ENCODE results near the gene CNOT10. TPM values are rescaled to one million over a fixed set of nuclear protein-coding genes. Genes with fewer than 3 reads are reported as not detected.

CNOT10 gene, protein sequence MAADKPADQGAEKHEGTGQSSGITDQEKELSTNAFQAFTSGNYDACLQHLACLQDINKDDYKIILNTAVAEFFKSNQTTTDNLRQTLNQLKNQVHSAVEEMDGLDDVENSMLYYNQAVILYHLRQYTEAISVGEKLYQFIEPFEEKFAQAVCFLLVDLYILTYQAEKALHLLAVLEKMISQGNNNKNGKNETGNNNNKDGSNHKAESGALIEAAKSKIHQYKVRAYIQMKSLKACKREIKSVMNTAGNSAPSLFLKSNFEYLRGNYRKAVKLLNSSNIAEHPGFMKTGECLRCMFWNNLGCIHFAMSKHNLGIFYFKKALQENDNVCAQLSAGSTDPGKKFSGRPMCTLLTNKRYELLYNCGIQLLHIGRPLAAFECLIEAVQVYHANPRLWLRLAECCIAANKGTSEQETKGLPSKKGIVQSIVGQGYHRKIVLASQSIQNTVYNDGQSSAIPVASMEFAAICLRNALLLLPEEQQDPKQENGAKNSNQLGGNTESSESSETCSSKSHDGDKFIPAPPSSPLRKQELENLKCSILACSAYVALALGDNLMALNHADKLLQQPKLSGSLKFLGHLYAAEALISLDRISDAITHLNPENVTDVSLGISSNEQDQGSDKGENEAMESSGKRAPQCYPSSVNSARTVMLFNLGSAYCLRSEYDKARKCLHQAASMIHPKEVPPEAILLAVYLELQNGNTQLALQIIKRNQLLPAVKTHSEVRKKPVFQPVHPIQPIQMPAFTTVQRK
- total RNA-seq: 10 to 100 TPM; 37.9 to 69.4 (median 46.9) TPM
- polyA plus RNA-seq: 10 to 100 TPM; 31.4 to 46.5 TPM
- 44.3 reads per million, percentile 68 among the genes with 10 or more reads in this experiment for total RNA-seq

DNA sequence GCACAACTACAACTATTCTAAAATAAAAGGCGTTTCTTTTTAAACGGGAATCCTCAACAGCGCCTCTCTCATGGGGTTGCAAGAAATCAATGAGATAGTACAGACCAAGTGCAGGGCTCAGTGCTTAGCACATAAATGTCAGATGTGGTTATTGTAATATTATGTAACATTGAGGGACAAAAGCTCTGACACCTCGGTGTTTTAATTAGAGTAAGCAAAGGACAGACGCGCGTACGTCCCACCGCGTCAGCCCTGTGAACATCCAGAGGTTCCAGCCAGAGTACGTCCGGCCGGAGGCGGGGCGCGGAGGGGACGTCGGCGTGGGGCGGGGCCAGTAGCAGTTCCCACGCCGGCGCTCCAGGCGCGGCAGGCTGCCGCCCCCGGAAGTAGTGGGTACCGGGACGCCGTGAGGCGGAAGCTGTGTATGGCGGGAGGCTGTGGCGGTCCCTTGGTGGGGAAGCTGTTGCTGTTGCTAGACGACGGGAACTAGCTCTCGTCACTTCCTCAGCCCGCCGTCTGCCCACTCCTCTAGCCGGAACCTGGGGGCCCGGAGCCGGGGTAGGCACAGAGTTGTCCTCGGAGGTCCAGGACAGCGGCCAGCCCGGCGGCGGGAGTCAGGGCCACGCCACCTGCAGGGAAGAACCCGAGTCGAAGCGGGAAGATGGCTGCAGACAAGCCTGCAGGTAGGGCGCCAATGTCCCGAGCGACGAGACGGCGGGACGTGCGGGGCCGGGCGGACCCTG is at the start of gene CNOT10:
CNOT10 (plus strand) TSS at position 389 of the 743 bp plus-strand sequence; CDS start at position 662, 273 bp downstream.
- H3K36me3 Mint-ChIP-seq: peaks cover 4 to 13% (median 12%) of the 10 kb centered on the region in 5 donors
- peak within 1 kb of the TSS; percentile 86 for H3K27ac ChIP-seq (ENCODE audit: low read depth, low read length)
- intact Hi-C loops (cut with micrococcal nuclease): loop anchor here (1.0 to 10.0 kb wide), 17 partner anchors 96 to 1153 kb away; partner anchors contain the start of genes CMTM6 (in 2 of the 2), CMTM7 (in 2 of the 2), DYNC1LI1 (in 2 of the 2) and GPD1L (in 2 of the 2)
- H3K27me3 Mint-ChIP-seq: peaks cover 0 to 5% (median 0%) of the 10 kb centered on the region in 5 donors
- no peaks in the 10 kb centered on the region for H3K27me3 ChIP-seq (ENCODE audit: control insufficient read depth in 2 of 2, insufficient read depth in 2 of 2, low read length in 2 of 2)
- H3K4me1 ChIP-seq (ENCODE audit: control insufficient read depth in 2 of 2, insufficient read depth in 2 of 2, low read length in 2 of 2): peaks cover 17 to 21% of the 10 kb centered on the region in 2 donors
- POLR2A ChIA-PET: interaction anchor here (0.6 to 1.9 kb wide), 10 partner anchors 10 to 625 kb away, joined by 3 to 9 read pairs (median 3); partner anchors contain the start of gene CMTM6
- CTCF ChIA-PET: no interaction called here
- peak within 1 kb of the TSS; percentile 63 for H3K4me3 ChIP-seq (ENCODE audit: low read length)
- H3K36me3 ChIP-seq (ENCODE audit: control insufficient read depth in 2 of 3, insufficient read depth in 3 of 3, low read length in 3 of 3): peaks cover 0 to 4% (median 0%) of the 10 kb centered on the region in 3 experiments
- H3K4me3 Mint-ChIP-seq: peak within 1 kb of the TSS; percentile 82 to 94 (median 92)
- peak; percentile 93 to 96 (median 95) for DNase-seq
- no peaks in the 10 kb centered on the region for H3K9me3 ChIP-seq (ENCODE audit: control insufficient read depth in 2 of 3, low read length in 3 of 3)
- peak; percentile 97 for ATAC-seq
- no peaks in the 10 kb centered on the region for H3K9me3 Mint-ChIP-seq
- H3K27ac Mint-ChIP-seq: peak within 1 kb of the TSS; percentile 91 to 97 (median 96)
- H3K4me1 Mint-ChIP-seq: peaks cover 25 to 44% (median 40%) of the 10 kb centered on the region in 7 donors

DNA sequence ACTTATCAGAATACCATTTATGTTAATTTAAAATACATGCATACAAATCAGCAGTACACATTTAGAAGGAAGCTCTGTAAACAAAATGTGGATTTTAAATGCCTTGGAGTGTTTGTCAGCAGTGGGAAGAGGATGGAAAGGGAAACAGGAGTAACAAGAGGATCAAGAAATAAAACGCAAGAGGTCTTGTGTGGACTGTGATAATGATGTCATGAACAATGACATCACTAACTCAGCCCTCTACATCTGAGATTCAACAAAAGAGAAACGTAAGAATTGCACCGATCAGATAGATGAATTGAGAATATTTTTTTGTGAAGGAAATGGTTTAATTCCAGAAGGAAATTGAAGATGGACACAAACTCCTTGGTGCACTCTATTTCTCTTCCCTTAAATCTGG is 44.0 kb upstream of the CNOT10 start:
- no peak overlapping the region for H3K4me3 Mint-ChIP-seq
- POLR2A ChIA-PET: no interaction called here
- intact Hi-C loops (cut with micrococcal nuclease): no loop called here

DNA sequence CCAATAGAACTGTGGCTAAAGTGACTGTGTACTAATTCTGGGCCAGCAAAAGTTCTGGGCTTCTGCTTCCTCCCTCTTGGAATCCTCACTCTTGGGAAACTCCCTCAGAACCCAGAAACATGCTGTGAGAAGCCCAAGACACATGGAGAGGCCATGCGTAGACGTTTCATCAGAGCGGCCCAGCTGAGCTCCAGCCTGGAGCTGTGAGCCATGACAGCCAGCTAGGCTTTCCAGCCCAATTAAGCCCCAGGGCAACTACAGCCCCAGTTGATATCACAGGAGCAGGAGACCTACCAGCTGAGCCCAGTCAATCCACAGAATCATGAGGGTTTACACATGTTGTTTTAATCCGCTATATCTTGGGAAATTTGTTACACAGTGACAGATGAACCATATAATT is 43.6 kb upstream of the CNOT10 start:
- H3K4me3 ChIP-seq (ENCODE audit: low read length): no peak overlapping the region
- H3K9me3 Mint-ChIP-seq: no peaks in the 10 kb centered on the region
- H3K27ac Mint-ChIP-seq: no peak overlapping the region
- ChIA-PET POLR2A (no interaction called here), CTCF (no interaction called here)
- intact Hi-C loops (cut with micrococcal nuclease): no loop called here
- H3K4me1 Mint-ChIP-seq: no peaks in the 10 kb centered on the region
- DNase-seq: no peak
- H3K4me3 Mint-ChIP-seq: no peak overlapping the region
- no peak for ATAC-seq
- H3K27me3 ChIP-seq (ENCODE audit: control insufficient read depth in 2 of 2, insufficient read depth in 2 of 2, low read length in 2 of 2): no peaks in the 10 kb centered on the region
- H3K36me3 ChIP-seq (ENCODE audit: control insufficient read depth in 2 of 3, insufficient read depth in 3 of 3, low read length in 3 of 3): no peaks in the 10 kb centered on the region
- H3K4me1 ChIP-seq (ENCODE audit: control insufficient read depth in 2 of 2, insufficient read depth in 2 of 2, low read length in 2 of 2): no peaks in the 10 kb centered on the region
- H3K9me3 ChIP-seq (ENCODE audit: control insufficient read depth in 2 of 3, low read length in 3 of 3): no peaks in the 10 kb centered on the region
- no peak overlapping the region for H3K27ac ChIP-seq (ENCODE audit: low read depth, low read length)
- H3K27me3 Mint-ChIP-seq: peaks cover 0 to 27% (median 9%) of the 10 kb centered on the region in 5 donors
- H3K36me3 Mint-ChIP-seq: no peaks in the 10 kb centered on the region

More for the DNA sequence above, 44.0 kb upstream of the CNOT10 start:
- Histone ChIP-seq H3K9me3 (ENCODE audit: control insufficient read depth in 2 of 3, low read length in 3 of 3) (no peaks in the 10 kb centered on the region), H3K27me3 (ENCODE audit: control insufficient read depth in 2 of 2, insufficient read depth in 2 of 2, low read length in 2 of 2) (no peaks in the 10 kb centered on the region), H3K36me3 (ENCODE audit: control insufficient read depth in 2 of 3, insufficient read depth in 3 of 3, low read length in 3 of 3) (no peaks in the 10 kb centered on the region), H3K4me1 (ENCODE audit: control insufficient read depth in 2 of 2, insufficient read depth in 2 of 2, low read length in 2 of 2) (no peaks in the 10 kb centered on the region), H3K27ac (ENCODE audit: low read depth, low read length) (no peak overlapping the region), H3K4me3 (ENCODE audit: low read length) (no peak overlapping the region)
- H3K9me3 Mint-ChIP-seq: no peaks in the 10 kb centered on the region
- H3K4me1 Mint-ChIP-seq: no peaks in the 10 kb centered on the region
- DNase-seq: no peak
- H3K36me3 Mint-ChIP-seq: no peaks in the 10 kb centered on the region
- peaks cover 0 to 26% (median 10%) of the 10 kb centered on the region in 5 donors for H3K27me3 Mint-ChIP-seq
- no peak overlapping the region for H3K27ac Mint-ChIP-seq
- CTCF ChIA-PET: no interaction called here
- ATAC-seq: no peak

DNA sequence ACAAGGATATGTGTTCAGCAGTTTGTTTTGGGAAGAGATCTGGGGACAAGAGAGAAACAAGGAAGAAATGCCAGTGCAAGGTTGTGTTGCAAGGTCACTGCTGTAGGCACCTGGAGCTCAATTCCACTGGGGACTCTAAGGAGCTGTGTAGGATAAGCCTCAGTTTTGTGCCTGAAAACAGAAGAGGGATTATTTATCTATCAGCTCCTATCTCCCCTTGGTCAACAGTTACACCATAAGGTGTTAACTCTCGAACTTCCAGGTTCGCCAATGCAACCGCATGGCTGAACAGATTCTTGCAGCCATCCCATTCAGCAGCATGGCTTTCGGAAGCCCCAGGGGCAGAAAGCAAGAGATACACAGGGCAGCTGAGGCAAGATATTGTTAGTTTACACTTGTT is 41.6 kb upstream of the CNOT10 start:
- Histone ChIP-seq H3K9me3 (ENCODE audit: control insufficient read depth in 2 of 3, low read length in 3 of 3) (no peaks in the 10 kb centered on the region), H3K4me1 (ENCODE audit: control insufficient read depth in 2 of 2, insufficient read depth in 2 of 2, low read length in 2 of 2) (no peaks in the 10 kb centered on the region), H3K27me3 (ENCODE audit: control insufficient read depth in 2 of 2, insufficient read depth in 2 of 2, low read length in 2 of 2) (no peaks in the 10 kb centered on the region), H3K4me3 (ENCODE audit: low read length) (no peak overlapping the region), H3K27ac (ENCODE audit: low read depth, low read length) (no peak overlapping the region), H3K36me3 (ENCODE audit: control insufficient read depth in 2 of 3, insufficient read depth in 3 of 3, low read length in 3 of 3) (no peaks in the 10 kb centered on the region)
- no peak overlapping the region for H3K27ac Mint-ChIP-seq
- ChIA-PET POLR2A (no interaction called here), CTCF (interaction anchor here (1.2 kb wide), 1 partner anchor 12 kb away, joined by 3 read pairs; no protein-coding TSS in a partner anchor)
- no peak for ATAC-seq
- peaks cover 0 to 24% (median 9%) of the 10 kb centered on the region in 5 donors for H3K27me3 Mint-ChIP-seq
- no peaks in the 10 kb centered on the region for H3K36me3 Mint-ChIP-seq
- intact Hi-C loops (cut with micrococcal nuclease): no loop called here
- H3K9me3 Mint-ChIP-seq: no peaks in the 10 kb centered on the region
- no peak overlapping the region for H3K4me3 Mint-ChIP-seq
- H3K4me1 Mint-ChIP-seq: no peaks in the 10 kb centered on the region
- no peak for DNase-seq

DNA sequence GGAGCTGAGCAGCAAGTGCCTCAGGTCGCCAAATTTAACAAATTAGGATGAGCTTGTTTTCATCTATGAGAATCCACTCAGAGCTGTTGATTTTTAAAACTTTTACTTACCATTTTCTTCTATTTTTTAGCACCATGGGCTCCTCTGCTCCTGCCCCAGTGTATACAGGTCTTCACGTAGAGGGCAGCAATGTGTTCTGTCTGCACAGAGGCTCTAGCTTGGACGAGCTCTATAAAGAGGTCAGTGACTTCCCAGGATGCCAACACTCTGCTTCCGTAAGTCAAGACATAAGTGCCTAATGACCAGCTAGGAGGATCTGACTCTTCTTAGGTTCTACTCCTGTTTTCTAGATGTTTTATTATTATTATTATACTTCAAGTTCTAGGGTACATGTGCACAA is 41.2 kb upstream of the CNOT10 start:
- H3K4me1 ChIP-seq (ENCODE audit: control insufficient read depth in 2 of 2, insufficient read depth in 2 of 2, low read length in 2 of 2): no peaks in the 10 kb centered on the region
- H3K36me3 Mint-ChIP-seq: no peaks in the 10 kb centered on the region
- ChIA-PET CTCF (no interaction called here), POLR2A (no interaction called here)
- H3K27ac Mint-ChIP-seq: no peak overlapping the region
- ATAC-seq (no peak), DNase-seq (no peak)
- H3K9me3 ChIP-seq (ENCODE audit: control insufficient read depth in 2 of 3, low read length in 3 of 3): no peaks in the 10 kb centered on the region
- H3K4me3 ChIP-seq (ENCODE audit: low read length): no peak overlapping the region
- intact Hi-C loops (cut with micrococcal nuclease): no loop called here
- no peaks in the 10 kb centered on the region for H3K9me3 Mint-ChIP-seq
- no peaks in the 10 kb centered on the region for H3K4me1 Mint-ChIP-seq
- no peak overlapping the region for H3K27ac ChIP-seq (ENCODE audit: low read depth, low read length)
- no peaks in the 10 kb centered on the region for H3K27me3 ChIP-seq (ENCODE audit: control insufficient read depth in 2 of 2, insufficient read depth in 2 of 2, low read length in 2 of 2)
- H3K4me3 Mint-ChIP-seq: no peak overlapping the region
- H3K27me3 Mint-ChIP-seq: peaks cover 0 to 29% (median 9%) of the 10 kb centered on the region in 5 donors
- H3K36me3 ChIP-seq (ENCODE audit: control insufficient read depth in 2 of 3, insufficient read depth in 3 of 3, low read length in 3 of 3): no peaks in the 10 kb centered on the region

DNA sequence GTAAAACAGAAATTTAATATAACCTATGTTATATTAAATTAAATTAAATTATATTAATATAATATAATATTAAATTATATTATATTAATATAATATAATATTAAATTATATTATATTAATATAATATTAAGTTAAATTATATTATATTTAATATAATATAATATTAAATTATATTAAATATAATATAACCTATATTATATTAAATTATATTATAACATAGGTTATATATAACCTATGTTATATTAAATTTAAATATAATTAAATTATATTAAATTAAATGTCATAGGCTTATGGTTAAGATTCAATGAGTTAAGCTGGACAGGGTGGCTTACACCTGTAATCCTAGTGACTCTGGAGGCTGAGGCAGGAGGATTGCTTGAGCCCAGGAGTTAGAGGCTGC is 40.6 kb upstream of the CNOT10 start:
- intact Hi-C loops (cut with micrococcal nuclease): no loop called here
- no peaks in the 10 kb centered on the region for H3K27me3 ChIP-seq (ENCODE audit: control insufficient read depth in 2 of 2, insufficient read depth in 2 of 2, low read length in 2 of 2)
- ChIA-PET CTCF (no interaction called here), POLR2A (no interaction called here)
- Mint-ChIP-seq H3K27me3 (peaks cover 0 to 31% (median 9%) of the 10 kb centered on the region in 5 donors), H3K4me3 (no peak overlapping the region), H3K27ac (no peak overlapping the region), H3K36me3 (no peaks in the 10 kb centered on the region), H3K9me3 (no peaks in the 10 kb centered on the region), H3K4me1 (no peaks in the 10 kb centered on the region)
- H3K36me3 ChIP-seq (ENCODE audit: control insufficient read depth in 2 of 3, insufficient read depth in 3 of 3, low read length in 3 of 3): no peaks in the 10 kb centered on the region
- no peaks in the 10 kb centered on the region for H3K4me1 ChIP-seq (ENCODE audit: control insufficient read depth in 2 of 2, insufficient read depth in 2 of 2, low read length in 2 of 2)
- H3K9me3 ChIP-seq (ENCODE audit: control insufficient read depth in 2 of 3, low read length in 3 of 3): no peaks in the 10 kb centered on the region
- H3K27ac ChIP-seq (ENCODE audit: low read depth, low read length): no peak overlapping the region
- DNase-seq (no peak), ATAC-seq (no peak)
- no peak overlapping the region for H3K4me3 ChIP-seq (ENCODE audit: low read length)

Data from naive thymus-derived CD4-positive, alpha-beta T cell (primary cell).